H9 (cell line): ENCODE measurements around the gene ACOXL. TPM values are rescaled to one million over a fixed set of nuclear protein-coding genes. Genes with fewer than 3 reads are reported as not detected.

ENCODE experiments used
- DNase-seq: peaks from one replicate; pipeline ENCODE4 v3.0.0-alpha.2; 2017
- H2AFZ ChIP-seq: one replicate; pipeline ENCODE4 v1.6.1; 2013; ENCODE audit warnings: mild to moderate bottlenecking, low read length, control low read depth, moderate library complexity
- H2AK5ac ChIP-seq: 2 replicates; pipeline ENCODE4 v1.6.1; 2013; ENCODE audit warnings: low read length, control low read depth, mixed read lengths; ENCODE audit not compliant: insufficient read length
- H2BK120ac ChIP-seq: one replicate; pipeline ENCODE4 v1.6.1; 2013; ENCODE audit warnings: low read depth, mild to moderate bottlenecking, low read length, control low read depth, inconsistent platforms; ENCODE audit not compliant: poor library complexity, severe bottlenecking
- H2BK12ac ChIP-seq: 2 replicates; pipeline ENCODE4 v1.6.1; 2013; ENCODE audit warnings: low read length, control low read depth, mixed read lengths, low read depth; ENCODE audit not compliant: insufficient read length
- H2BK15ac ChIP-seq: 2 replicates; pipeline ENCODE4 v1.6.1; 2013; ENCODE audit warnings: low read depth, low read length, control low read depth
- H2BK20ac ChIP-seq: one replicate; pipeline ENCODE4 v1.6.1; 2013; ENCODE audit warnings: low read depth, mild to moderate bottlenecking, low read length, control low read depth, inconsistent platforms; ENCODE audit not compliant: poor library complexity, severe bottlenecking
- H2BK5ac ChIP-seq: 2 replicates; pipeline ENCODE4 v1.6.1; 2013; ENCODE audit warnings: low read length, control low read depth, mixed read lengths; ENCODE audit not compliant: insufficient read length
- H3K14ac ChIP-seq: 2 replicates; pipeline ENCODE4 v1.6.1; 2013; ENCODE audit warnings: low read length, control low read depth; ENCODE audit not compliant: insufficient read depth
- H3K18ac ChIP-seq: 2 replicates; pipeline ENCODE4 v1.6.1; 2013; ENCODE audit warnings: low read depth, mild to moderate bottlenecking, mixed read lengths, low read length, control low read depth; ENCODE audit not compliant: insufficient read length
- H3K23ac ChIP-seq: 2 replicates; pipeline ENCODE4 v1.6.1; 2013; ENCODE audit warnings: low read length, control low read depth, mixed read lengths, low read depth; ENCODE audit not compliant: insufficient read length
- H3K23me2 ChIP-seq: 2 replicates; pipeline ENCODE4 v1.6.1; 2013; ENCODE audit warnings: low read depth, mild to moderate bottlenecking, mixed read lengths, low read length, control low read depth; ENCODE audit not compliant: insufficient read length, poor library complexity, severe bottlenecking
- H3K27ac ChIP-seq: 2 replicates; pipeline ENCODE4 v1.5.1; 2013; ENCODE audit warnings: low read length, control low read depth, mixed read lengths, low read depth; ENCODE audit not compliant: insufficient read length
- H3K27me3 ChIP-seq: 2 replicates; pipeline ENCODE4 v1.6.1; 2013; ENCODE audit warnings: low read length, control low read depth, inconsistent platforms; ENCODE audit not compliant: insufficient read depth
- H3K4ac ChIP-seq: 2 replicates; pipeline ENCODE4 v1.6.1; 2013; ENCODE audit warnings: low read depth, mild to moderate bottlenecking, control low read depth, inconsistent platforms, low read length, moderate library complexity
- H3K4me1 ChIP-seq: 2 replicates; pipeline ENCODE4 v1.6.1; 2013; ENCODE audit warnings: low read length, control low read depth, inconsistent platforms; ENCODE audit not compliant: insufficient read depth
- H3K4me2 ChIP-seq: 2 replicates; pipeline ENCODE4 v1.6.1; 2013; ENCODE audit warnings: low read length, control low read depth, mixed read lengths; ENCODE audit not compliant: insufficient read length, insufficient read depth
- H3K56ac ChIP-seq: 2 replicates; pipeline ENCODE4 v1.6.1; 2013; ENCODE audit warnings: low read depth, mild to moderate bottlenecking, mixed read lengths, low read length, control low read depth; ENCODE audit not compliant: insufficient read length
- H3K79me1 ChIP-seq: 2 replicates; pipeline ENCODE4 v1.6.1; 2013; ENCODE audit warnings: low read depth, mild to moderate bottlenecking, moderate library complexity, low read length, control low read depth, inconsistent platforms; ENCODE audit not compliant: insufficient read depth, poor library complexity, severe bottlenecking
- H3K79me2 ChIP-seq: 2 replicates; pipeline ENCODE4 v1.6.1; 2013; ENCODE audit warnings: low read length, control low read depth, inconsistent platforms; ENCODE audit not compliant: insufficient read depth
- H3K9ac ChIP-seq: 2 replicates; pipeline ENCODE4 v1.6.1; 2013; ENCODE audit warnings: low read length, control low read depth, mixed read lengths; ENCODE audit not compliant: insufficient read length; ENCODE audit errors: extremely low read depth
- H3K9me3 ChIP-seq: one replicate; pipeline ENCODE4 v1.6.1; 2013; ENCODE audit warnings: low read depth, low read length, inconsistent platforms; ENCODE audit not compliant: control insufficient read depth
- H3T11ph ChIP-seq: one replicate; pipeline ENCODE4 v1.6.1; 2013; ENCODE audit warnings: mild to moderate bottlenecking, low read length, control low read depth, inconsistent platforms
- H4K20me1 ChIP-seq: one replicate; pipeline ENCODE4 v1.6.1; 2013; ENCODE audit not compliant: control insufficient read depth, insufficient read length, insufficient read depth
- H4K5ac ChIP-seq: 2 replicates; pipeline ENCODE4 v1.6.1; 2013; ENCODE audit warnings: low read depth, mild to moderate bottlenecking, mixed read lengths, low read length, control low read depth; ENCODE audit not compliant: insufficient read length
- H4K8ac ChIP-seq: replicated peaks from 2 replicates; pipeline ENCODE4 v1.6.1; 2013; ENCODE audit warnings: low read length, control low read depth, mixed read lengths, low read depth; ENCODE audit not compliant: insufficient read length
- H4K91ac ChIP-seq: 2 replicates; pipeline ENCODE4 v1.6.1; 2013; ENCODE audit warnings: low read depth, mild to moderate bottlenecking, moderate library complexity, mixed read lengths, low read length, control low read depth; ENCODE audit not compliant: insufficient read length
- H3K27ac Mint-ChIP-seq, 3 experiments: 2 replicates in 2 of 3; 3 replicates in 1 of 3; pipeline ENCODE4 v1.8.0; 2020 to 2021; ENCODE audit warnings: mixed read lengths in 3 of 3, mild to moderate bottlenecking in 1 of 3, moderate library complexity in 1 of 3
- H3K27me3 Mint-ChIP-seq: 2 replicates; pipeline ENCODE4 v1.8.0; 2021; ENCODE audit warnings: low read depth, mild to moderate bottlenecking, moderate library complexity, mixed read lengths
- H3K36me3 Mint-ChIP-seq, 3 experiments: 2 replicates in 2 of 3; 3 replicates in 1 of 3; pipeline ENCODE4 v1.8.0; 2020 to 2021; ENCODE audit warnings: low read depth in 3 of 3, mixed read lengths in 3 of 3; ENCODE audit not compliant: insufficient read depth in 1 of 3
- H3K4me1 Mint-ChIP-seq, 2 experiments: 2 replicates each; pipeline ENCODE4 v1.8.0; 2020; ENCODE audit warnings: mixed read lengths in 2 of 2
- H3K4me3 Mint-ChIP-seq, 2 experiments: 2 replicates in 1 of 2; 3 replicates in 1 of 2; pipeline ENCODE4 v1.8.0; 2020 to 2021; ENCODE audit warnings: mild to moderate bottlenecking in 2 of 2, mixed read lengths in 2 of 2, moderate library complexity in 1 of 2
- H3K9me3 Mint-ChIP-seq, 2 experiments: 2 replicates in 1 of 2; 3 replicates in 1 of 2; pipeline ENCODE4 v1.8.0; 2020; ENCODE audit warnings: mild to moderate bottlenecking in 2 of 2, mixed read lengths in 2 of 2, moderate library complexity in 1 of 2
- WGBS: extraction: QIAGEN DNeasy Blood & Tissue Kit; methylation state at CpG from one replicate; pipeline ENCODE4 v1.1.7; 2013; ENCODE audit warnings: missing lambda C conversion rate, low lambda C conversion rate, mixed read lengths; ENCODE audit not compliant: insufficient read length; ENCODE audit errors: extremely low coverage; 5-methylcytosine and 5-hydroxymethylcytosine counted together
- long read RNA-seq: library from polyadenylated mRNA; unstranded; transcript quantifications from one replicate; pipeline ENCODE4 v2.0.0, GENCODE V29; 2020
- total RNA-seq: library from RNA; stranded (reverse); gene quantifications from 2 replicates; pipeline ENCODE4 v1.2.1, GENCODE V29; 2021
- TF ChIP-seq, protein P1 (sequence below): fragments of 200-600 bp; sonication (generic); conservative IDR thresholded peaks from 3 replicates; pipeline ENCODE4 v1.8.0; 2021; ENCODE audit warnings: antibody characterized with exemption, mild to moderate bottlenecking

Gene ACOXL
- 33.3 and 37.6 TPM in 2 replicates for total RNA-seq
- long read RNA-seq, transcript ACOXL-201 (11 exons, 2,188 nt): minor isoform, 30 of 286 reads
- long read RNA-seq, transcript ACOXL-205 (18 exons, 2,373 nt): major isoform, 43 of 286 reads
- long read RNA-seq, partial matches to known transcripts: 40 of 286 reads
- long read RNA-seq, other reads (novel, unspliced or antisense): 173 of 286 reads

DNA sequence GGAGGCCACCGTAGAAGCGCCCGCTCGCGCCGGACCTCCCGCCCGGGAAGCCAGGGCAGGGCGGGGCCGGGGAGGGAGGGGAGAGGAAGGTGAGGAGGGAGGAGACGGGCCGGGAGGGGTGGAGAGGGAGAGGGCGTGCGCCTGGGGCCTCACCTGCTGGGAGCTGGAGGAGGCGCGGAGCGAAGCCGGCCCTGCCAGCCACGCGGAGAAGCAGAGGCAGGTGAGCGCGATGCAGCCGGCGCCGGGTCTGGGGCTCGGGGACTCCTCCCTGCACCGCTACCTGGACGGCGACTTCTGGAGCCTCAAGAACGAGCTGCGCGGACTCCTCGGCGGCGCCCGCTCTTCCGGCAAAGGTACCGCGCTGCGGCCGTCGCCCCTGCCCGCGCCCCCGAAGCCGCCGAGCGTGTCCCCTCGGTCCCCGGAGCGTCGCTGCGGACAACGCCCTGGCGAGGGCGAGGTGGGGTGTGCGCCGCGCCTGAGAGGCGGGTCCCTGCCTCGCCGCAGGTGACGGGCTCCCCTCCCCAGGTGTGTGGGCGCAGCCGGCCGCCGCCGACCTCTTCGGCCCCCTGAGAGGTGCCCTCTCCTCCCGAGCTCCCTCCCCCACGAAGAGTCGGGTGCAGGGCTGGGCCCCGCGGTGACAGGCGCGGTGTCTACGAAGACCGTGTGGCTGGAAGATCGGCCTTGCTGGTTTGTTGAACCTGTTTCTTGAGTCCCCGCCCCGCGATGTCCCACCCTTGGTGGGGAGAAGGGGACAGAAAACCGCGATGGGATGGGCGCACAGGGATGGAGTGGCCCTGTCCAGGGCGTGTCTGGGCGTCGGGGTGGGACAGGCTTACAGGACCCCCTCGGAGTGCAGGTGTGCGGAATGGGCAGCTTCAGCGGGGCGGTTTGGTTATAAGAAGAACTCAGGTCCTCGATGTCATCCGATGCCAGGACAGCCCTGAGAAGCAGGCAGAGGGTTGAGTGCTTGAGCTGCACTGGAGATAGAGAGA lies at the start of gene ACOXL:
Gene ACOXL, plus strand, starts transcription at position 152 of the 992 bp plus-strand sequence. CDS start 35,817 bp downstream, outside the sequence.
- Histone ChIP-seq H3T11ph (no peak within 1 kb of the TSS), H3K23me2 (peaks cover 8% of the 10 kb centered on the region), H3K4me1 (peaks cover 15% of the 10 kb centered on the region), H3K27ac (peak within 1 kb of the TSS; percentile 40), H4K8ac (no peak within 1 kb of the TSS), H2BK20ac (no peak within 1 kb of the TSS), H3K23ac (no peak within 1 kb of the TSS), H4K91ac (no peak within 1 kb of the TSS), H4K5ac (no peak within 1 kb of the TSS), H2BK15ac (no peak within 1 kb of the TSS), H3K27me3 (peaks cover 3% of the 10 kb centered on the region; the same call in 1 of the 2 replicates), H3K79me1 (no peaks in the 10 kb centered on the region), H3K9me3 (no peaks in the 10 kb centered on the region), H3K4ac (no peak within 1 kb of the TSS), H3K56ac (no peak within 1 kb of the TSS), H3K18ac (peak within 1 kb of the TSS; percentile 21), H3K14ac (0 out of 2 replicates have a peak within 1 kb of the TSS, but pooled peaks have one; percentile 8), H4K20me1 (no peaks in the 10 kb centered on the region), H2BK12ac (no peak within 1 kb of the TSS), H3K9ac (peak within 1 kb of the TSS; percentile 49), H3K79me2 (no peaks in the 10 kb centered on the region), H2AK5ac (no peak within 1 kb of the TSS), H2AFZ (no peak within 1 kb of the TSS), H3K4me2 (peak within 1 kb of the TSS; percentile 92), H2BK5ac (no peak within 1 kb of the TSS), H2BK120ac (no peak within 1 kb of the TSS)
- peak within 1 kb of the TSS; percentile 22 to 87 (median 63); a peak in 5 of 7 replicates for H3K27ac Mint-ChIP-seq
- no CpG with 5 or more reads among the region's 94 CpGs for WGBS
- H3K4me3 Mint-ChIP-seq: peak within 1 kb of the TSS; percentile 81 to 91
- DNase-seq: peak; percentile 91
- peaks cover 79% of the 10 kb centered on the region in 2 experiments for H3K4me1 Mint-ChIP-seq
- peaks cover 12% of the 10 kb centered on the region for H3K27me3 Mint-ChIP-seq
- H3K36me3 Mint-ChIP-seq: peaks cover 13 to 43% (median 22%) of the 10 kb centered on the region in 3 experiments
- TF ChIP-seq, protein P1, sequence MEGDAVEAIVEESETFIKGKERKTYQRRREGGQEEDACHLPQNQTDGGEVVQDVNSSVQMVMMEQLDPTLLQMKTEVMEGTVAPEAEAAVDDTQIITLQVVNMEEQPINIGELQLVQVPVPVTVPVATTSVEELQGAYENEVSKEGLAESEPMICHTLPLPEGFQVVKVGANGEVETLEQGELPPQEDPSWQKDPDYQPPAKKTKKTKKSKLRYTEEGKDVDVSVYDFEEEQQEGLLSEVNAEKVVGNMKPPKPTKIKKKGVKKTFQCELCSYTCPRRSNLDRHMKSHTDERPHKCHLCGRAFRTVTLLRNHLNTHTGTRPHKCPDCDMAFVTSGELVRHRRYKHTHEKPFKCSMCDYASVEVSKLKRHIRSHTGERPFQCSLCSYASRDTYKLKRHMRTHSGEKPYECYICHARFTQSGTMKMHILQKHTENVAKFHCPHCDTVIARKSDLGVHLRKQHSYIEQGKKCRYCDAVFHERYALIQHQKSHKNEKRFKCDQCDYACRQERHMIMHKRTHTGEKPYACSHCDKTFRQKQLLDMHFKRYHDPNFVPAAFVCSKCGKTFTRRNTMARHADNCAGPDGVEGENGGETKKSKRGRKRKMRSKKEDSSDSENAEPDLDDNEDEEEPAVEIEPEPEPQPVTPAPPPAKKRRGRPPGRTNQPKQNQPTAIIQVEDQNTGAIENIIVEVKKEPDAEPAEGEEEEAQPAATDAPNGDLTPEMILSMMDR: no peak
- peaks cover 2 to 7% of the 10 kb centered on the region in 2 experiments; a peak in 4 of 5 replicates for H3K9me3 Mint-ChIP-seq
